Stimulated activated CD4-positive, alpha-beta T cell treated with anti-CD3 and anti-CD28 coated beads, TNF-alpha, amount 100 ng/mL, for 1 hour (primary cell): ENCODE measurements around the gene P2RX3.
"Not testable (repeated sequence)": the region's sequence is repeated elsewhere in the genome, so short reads cannot be mapped to it uniquely, and the experiment has no call there.

ENCODE experiments used
- DNase-seq, 3 donors: peaks; one replicate each; pipeline ENCODE4 v3.0.0-alpha.2; 2020; ENCODE audit warnings: low read depth in 3 of 3, low spot score in 1 of 3

P2RX3 gene

GRCh38 chr11:57324154-57324885, 13.8 kb upstream of the P2RX3 start:
- no peak for DNase-seq

- peak; percentile 68 to 92 (median 79) for DNase-seq
These were observed 13.0 kb upstream of the P2RX3 start, which contains the start of gene TNKS1BP1 for GRCh38 chr11:57324886-57325734. Gene TNKS1BP1 (minus strand): TSS chr11:57324952. CDS start chr11:57321885, 3,067 bp downstream.

GRCh38 chr11:57325735-57326048, 12.5 kb upstream of the P2RX3 start:
- DNase-seq = no peak

GRCh38 chr11:57327721-57328120, 10.4 kb upstream of the P2RX3 start:
- no peak for DNase-seq

GRCh38 chr11:57330029-57330428, 8.1 kb upstream of the P2RX3 start:
- DNase-seq = no peak

- no peak for DNase-seq
These were observed 6.4 kb upstream of the P2RX3 start for GRCh38 chr11:57331720-57332119.

- DNase-seq = no peak
These were observed 5.3 kb upstream of the P2RX3 start for GRCh38 chr11:57332694-57333440.

GRCh38 chr11:57335023-57335342, 3.2 kb upstream of the P2RX3 start:
- DNase-seq = no peak

- peak; percentile 69 to 75 (median 72) for DNase-seq
These were observed 2.6 kb upstream of the P2RX3 start, which contains the start of gene SSRP1 for GRCh38 chr11:57335343-57336110. Gene SSRP1 (minus strand): TSS chr11:57335892. CDS start chr11:57335121, 771 bp downstream.

GRCh38 chr11:57336111-57336666, 2.0 kb upstream of the P2RX3 start:
- DNase-seq = no peak

- not testable (repeated sequence) for DNase-seq
These were observed 1.3 kb upstream of the P2RX3 start for GRCh38 chr11:57336856-57337255.

- no peak for DNase-seq
These were observed 1.2 kb downstream of the P2RX3 start for GRCh38 chr11:57339328-57339727.

- DNase-seq = no peak
These were observed 2.0 kb downstream of the P2RX3 start for GRCh38 chr11:57340039-57340615.

GRCh38 chr11:57341250-57341808, 3.2 kb downstream of the P2RX3 start:
- no peak for DNase-seq

- no peak for DNase-seq
These were observed 4.5 kb downstream of the P2RX3 start for GRCh38 chr11:57342702-57343101.

- DNase-seq = no peak
These were observed 5.7 kb downstream of the P2RX3 start for GRCh38 chr11:57343825-57344224.

- no peak for DNase-seq
These were observed 6.7 kb downstream of the P2RX3 start for GRCh38 chr11:57344826-57345225.

- DNase-seq = peak; percentile 33 to 56 (median 50)
These were observed 7.5 kb downstream of the P2RX3 start for GRCh38 chr11:57345555-57346211.

- no peak for DNase-seq
These were observed 9.2 kb downstream of the P2RX3 start for GRCh38 chr11:57347336-57347735.
